ENCODE measurements around the gene GIMAP5. TPM values are rescaled to one million over a fixed set of nuclear protein-coding genes. Genes with fewer than 3 reads are reported as not detected.
A peak's percentile ranks its signal among the peaks of the same experiment; 100 is the strongest.

GIMAP5 gene
- total RNA-seq, 2 donors from 2014 or later, result 14.5 to 22.2 TPM

DNA sequence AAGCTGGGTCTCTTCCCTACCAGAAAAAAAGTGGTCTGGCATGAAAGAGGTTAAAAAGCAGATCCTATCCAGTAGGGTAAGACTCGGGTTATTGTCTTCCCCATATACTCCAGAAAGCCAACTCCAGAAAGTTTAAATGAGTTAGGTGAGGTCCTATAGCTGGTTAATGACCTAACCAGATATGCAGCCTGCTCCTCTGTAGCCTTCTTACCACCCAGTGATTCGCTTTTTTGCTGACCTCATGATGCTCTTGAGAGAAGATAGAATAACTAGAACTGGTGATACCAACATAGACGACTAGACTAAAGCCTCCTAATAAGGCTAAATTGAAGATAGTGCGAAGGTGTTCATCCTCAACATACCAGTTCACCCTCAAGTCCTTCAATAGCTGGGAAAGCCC, 21.5 kb upstream of the GIMAP5 start:
- Histone ChIP-seq H3K27ac (peak overlapping the region; percentile 65 to 78), H3K36me3 (peaks cover 7% of the 10 kb centered on the region)
- TF ChIP-seq CTCF (IDR thresholded peaks at IDR 0.05), result no peak

GRCh38 chr7:150716368-150716767, 20.9 kb upstream of the GIMAP5 start, which contains the start of gene GIMAP1:
TSS of gene GIMAP1 (plus strand) at chr7:150716613. CDS start at chr7:150719048, 2,435 bp downstream.
- DNase-seq (ENCODE audit: low spot score), result peak; percentile 73
- Histone ChIP-seq H3K27me3 (no peaks in the 10 kb centered on the region), H3K36me3 (peaks cover 9% of the 10 kb centered on the region), H3K27ac (peak within 1 kb of the TSS; percentile 65 to 78), H3K4me1 (peaks cover 0 to 9% of the 10 kb centered on the region in 2 donors), H3K9me3 (peaks cover 0 to 7% of the 10 kb centered on the region in 2 donors), H3K4me3 (peak within 1 kb of the TSS; percentile 45 to 49)
- no peak for TF ChIP-seq CTCF (IDR thresholded peaks at IDR 0.05)

More for the DNA sequence above, 21.5 kb upstream of the GIMAP5 start:
- peak overlapping the region in 1 of 2 donors; percentile 49 for H3K4me3 ChIP-seq
- peaks cover 0 to 9% of the 10 kb centered on the region in 2 donors for H3K4me1 ChIP-seq
- DNase-seq (ENCODE audit: low spot score), result no peak
- H3K9me3 ChIP-seq, result peaks cover 0 to 9% of the 10 kb centered on the region in 2 donors
- H3K27me3 ChIP-seq, result no peaks in the 10 kb centered on the region

DNA sequence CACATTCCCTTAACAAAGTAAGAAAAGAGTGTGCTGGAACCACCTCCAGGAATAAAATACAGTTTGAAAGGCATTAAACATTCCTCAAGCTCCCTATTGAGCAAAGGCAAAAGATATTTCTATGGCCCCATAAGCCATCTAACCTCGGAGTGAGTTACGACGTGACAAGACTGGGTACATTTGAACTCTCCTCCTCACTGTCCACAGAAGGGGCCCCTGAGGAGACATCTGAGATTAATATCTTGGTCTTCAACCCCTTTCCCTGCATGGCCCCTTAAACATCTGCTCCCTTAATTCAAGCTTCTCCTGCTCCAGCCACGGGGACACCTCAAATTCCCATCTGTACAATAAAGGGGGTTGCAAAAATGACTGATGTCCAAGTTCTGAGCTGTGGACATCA, 20.3 kb upstream of the GIMAP5 start:
- peaks cover 0 to 9% of the 10 kb centered on the region in 2 donors for H3K4me1 ChIP-seq
- H3K27me3 ChIP-seq, result no peaks in the 10 kb centered on the region
- no peak for DNase-seq (ENCODE audit: low spot score)
- no peak for TF ChIP-seq CTCF (IDR thresholded peaks at IDR 0.05)
- H3K9me3 ChIP-seq, result peaks cover 0 to 7% of the 10 kb centered on the region in 2 donors
- H3K4me3 ChIP-seq, result peak overlapping the region; percentile 45 to 49
- H3K36me3 ChIP-seq, result peaks cover 9% of the 10 kb centered on the region
- H3K27ac ChIP-seq, result peak overlapping the region; percentile 65 to 78

- peak overlapping the region; percentile 45 to 49 for H3K4me3 ChIP-seq
- H3K4me1 ChIP-seq, result peaks cover 0 to 18% of the 10 kb centered on the region in 2 donors
- peaks cover 9% of the 10 kb centered on the region for H3K36me3 ChIP-seq
- DNase-seq (ENCODE audit: low spot score), result no peak
- H3K27me3 ChIP-seq, result no peaks in the 10 kb centered on the region
- TF ChIP-seq CTCF (IDR thresholded peaks at IDR 0.05), result no peak
- peaks cover 0 to 2% of the 10 kb centered on the region in 2 donors for H3K9me3 ChIP-seq
- H3K27ac ChIP-seq, result peak overlapping the region; percentile 65 to 78
These were observed 19.3 kb upstream of the GIMAP5 start for GRCh38 chr7:150717814-150718420.

DNA sequence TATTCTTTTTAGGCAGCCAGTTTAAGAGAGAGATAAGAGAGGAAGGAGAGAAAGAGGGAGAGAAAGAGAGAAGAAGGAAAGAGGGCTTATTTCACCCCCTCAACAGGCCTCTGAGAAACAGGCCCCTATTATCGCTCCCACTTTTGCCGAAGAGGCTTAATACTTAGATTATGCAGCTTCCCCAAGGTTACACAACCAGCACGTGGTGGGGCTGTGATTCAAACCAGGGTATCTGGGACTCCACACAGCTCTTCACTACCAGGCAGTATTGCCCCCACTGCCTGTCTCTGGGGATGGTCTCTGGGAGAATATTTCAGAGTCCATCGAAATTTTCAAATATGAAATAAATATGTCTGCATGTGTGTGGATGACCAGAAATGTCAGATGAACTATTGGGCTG, 17.8 kb upstream of the GIMAP5 start:
- TF ChIP-seq CTCF (IDR thresholded peaks at IDR 0.05), result no peak
- H3K4me3 ChIP-seq, result no peak overlapping the region
- H3K27ac ChIP-seq, result peak overlapping the region; percentile 65 to 78
- no peak for DNase-seq (ENCODE audit: low spot score)
- no peaks in the 10 kb centered on the region for H3K27me3 ChIP-seq
- no peaks in the 10 kb centered on the region for H3K9me3 ChIP-seq
- peaks cover 9% of the 10 kb centered on the region for H3K36me3 ChIP-seq
- peaks cover 0 to 18% of the 10 kb centered on the region in 2 donors for H3K4me1 ChIP-seq
